NCI-H2081 treated with DMSO at 0.1 percent for 48 hours (cell line): ENCODE measurements around the gene MCTP2.

Experiments used
- DNase-seq: peaks from one replicate; lab custom pipeline; 2025; lab: John Stamatoyannopoulos, UW

The MCTP2 gene

GRCh38 chr15:94398001-94398400 is 166.6 kb downstream of the MCTP2 start:
- DNase-seq, result no peak

DNA sequence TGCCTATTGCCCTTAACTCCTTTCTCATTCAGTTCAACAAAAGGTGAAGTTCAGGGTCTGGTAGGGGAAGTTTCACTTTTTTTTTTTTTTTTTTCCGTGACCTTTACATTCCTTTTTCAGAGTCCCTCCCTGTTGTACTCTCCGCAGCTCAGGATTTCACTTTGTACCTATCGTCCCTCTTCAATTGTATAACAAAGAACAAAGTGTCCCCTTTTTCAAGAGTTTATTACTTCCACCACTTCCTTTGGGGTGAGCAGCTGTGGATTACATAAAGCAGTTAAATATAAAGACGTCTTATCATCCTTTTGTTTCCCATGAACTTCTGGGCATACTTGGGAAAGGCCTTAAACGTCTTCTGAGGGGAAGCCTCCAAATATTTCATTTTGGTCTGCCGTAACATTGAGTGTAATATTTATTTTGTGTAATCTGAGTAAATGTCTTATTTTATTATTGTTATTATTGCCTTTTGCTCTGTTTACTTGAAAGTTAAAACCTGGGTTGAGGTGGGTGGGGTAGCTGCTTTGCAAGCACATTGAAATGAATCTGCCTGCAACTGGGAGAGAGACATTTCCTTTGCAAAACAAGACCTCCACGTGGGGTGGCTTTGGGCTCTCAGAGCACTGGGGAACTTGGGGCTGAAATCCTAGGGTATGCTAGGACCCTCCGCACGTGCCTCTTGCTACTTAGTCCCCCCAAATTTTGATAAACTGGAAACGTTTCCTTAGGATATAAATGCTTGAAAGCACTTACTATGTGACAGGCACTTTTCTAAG is 169.4 kb downstream of the MCTP2 start:
- DNase-seq, result no peak

- DNase-seq, result no peak
These were observed 172.0 kb downstream of the MCTP2 start for GRCh38 chr15:94403331-94403730.

GRCh38 chr15:94404733-94405283 is 173.4 kb downstream of the MCTP2 start:
- no peak for DNase-seq

DNA sequence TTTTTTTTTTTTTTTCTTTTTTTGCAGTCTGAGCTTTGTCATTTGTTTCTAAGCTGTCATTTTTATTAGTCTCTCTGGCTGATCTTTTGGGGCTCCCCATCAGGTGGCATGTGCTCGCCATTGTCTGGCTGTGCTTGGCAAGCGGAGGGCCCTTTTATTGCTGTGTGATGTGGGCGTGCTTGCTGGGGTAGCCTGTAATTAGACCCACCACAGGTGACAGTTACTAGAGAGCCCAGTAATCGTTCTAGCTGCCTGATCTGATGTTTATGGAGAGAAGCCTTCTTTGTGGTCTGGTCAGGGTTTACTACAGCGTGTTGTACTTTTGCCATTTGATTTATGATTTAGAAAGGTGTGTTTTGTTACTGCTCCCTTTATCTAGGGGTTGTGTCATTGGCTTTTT is 179.9 kb downstream of the MCTP2 start:
- peak; percentile 99 for DNase-seq

DNA sequence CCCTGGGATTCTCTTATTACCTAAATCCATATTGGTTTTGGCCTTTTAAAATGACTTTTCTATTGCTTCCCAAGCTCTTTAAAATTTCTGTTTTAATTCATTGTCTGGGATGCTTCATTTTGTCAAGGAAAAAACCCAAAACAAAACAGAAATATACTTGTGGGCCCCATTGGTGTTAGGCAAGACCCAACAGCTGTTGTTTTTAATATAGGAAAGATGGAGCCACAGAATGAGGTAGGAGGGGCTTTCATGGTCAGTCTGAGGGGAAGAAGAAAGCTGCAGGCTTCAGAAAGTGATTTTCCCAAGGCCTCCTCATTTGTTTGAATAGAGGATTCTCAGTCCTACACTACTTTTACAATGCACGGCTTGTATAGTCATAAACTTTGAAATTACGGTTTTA is 180.5 kb downstream of the MCTP2 start:
- DNase-seq, result no peak

GRCh38 chr15:94412979-94413746 is 181.8 kb downstream of the MCTP2 start:
- DNase-seq, result peak; percentile 55

DNA sequence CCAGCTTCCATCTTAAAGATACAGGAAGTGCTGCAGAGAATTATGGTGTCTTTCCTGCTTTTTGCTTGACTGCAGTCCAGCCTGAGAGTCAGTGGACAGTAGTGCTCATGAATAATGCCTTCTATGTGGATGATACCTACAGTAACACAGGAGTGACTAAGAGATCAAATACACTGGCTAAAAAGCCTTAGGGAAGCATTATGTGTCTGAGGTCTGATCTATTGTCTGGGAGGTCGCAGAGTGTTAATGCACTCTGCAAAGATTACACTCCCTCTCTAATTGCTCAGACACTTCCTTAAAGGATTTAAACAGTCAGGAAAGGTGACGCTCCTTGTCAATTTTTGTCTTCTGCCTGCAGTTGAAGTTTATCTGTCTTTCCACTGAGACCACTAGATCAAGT is 183.6 kb downstream of the MCTP2 start:
- DNase-seq, result no peak

GRCh38 chr15:94416267-94416666 is 184.9 kb downstream of the MCTP2 start:
- no peak for DNase-seq

GRCh38 chr15:94416820-94417219 is 185.5 kb downstream of the MCTP2 start:
- DNase-seq, result peak; percentile 36

DNA sequence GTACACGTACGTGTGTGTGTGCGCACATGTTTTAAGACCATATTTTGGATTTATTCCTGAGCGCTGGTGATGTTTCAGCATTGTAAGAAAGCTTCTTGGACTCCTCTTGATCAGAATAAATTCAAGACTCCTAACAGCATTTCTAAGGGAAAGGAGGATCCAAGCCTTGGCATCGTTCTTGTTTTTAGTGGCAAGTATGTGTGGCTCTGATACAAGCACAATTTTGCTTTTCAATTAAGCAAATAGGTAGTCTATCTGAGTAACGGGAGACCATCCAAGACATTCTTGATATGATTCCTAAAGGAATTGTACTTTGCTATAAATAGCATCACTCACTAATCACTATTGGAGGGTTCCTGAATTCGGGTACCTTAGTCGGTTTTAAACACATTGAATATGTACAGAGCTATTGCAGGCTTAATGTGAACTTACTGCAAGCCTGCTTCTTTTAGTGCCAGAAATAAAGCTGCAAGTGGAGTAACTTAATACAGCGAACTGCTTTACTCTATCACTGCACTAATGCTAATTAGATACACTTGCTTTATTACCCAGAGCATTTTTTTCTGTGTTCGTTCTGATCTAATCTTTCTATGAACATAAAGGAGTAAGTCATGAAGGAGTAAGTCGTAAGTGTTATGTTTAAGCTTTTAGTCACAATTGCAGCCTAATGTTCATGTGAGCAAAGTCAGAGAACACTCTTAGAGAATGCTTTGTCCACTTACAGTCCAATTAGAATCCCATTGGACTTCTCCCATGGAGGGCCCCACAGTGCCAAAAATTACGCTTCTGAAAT is 186.3 kb downstream of the MCTP2 start:
- DNase-seq, result no peak

DNA sequence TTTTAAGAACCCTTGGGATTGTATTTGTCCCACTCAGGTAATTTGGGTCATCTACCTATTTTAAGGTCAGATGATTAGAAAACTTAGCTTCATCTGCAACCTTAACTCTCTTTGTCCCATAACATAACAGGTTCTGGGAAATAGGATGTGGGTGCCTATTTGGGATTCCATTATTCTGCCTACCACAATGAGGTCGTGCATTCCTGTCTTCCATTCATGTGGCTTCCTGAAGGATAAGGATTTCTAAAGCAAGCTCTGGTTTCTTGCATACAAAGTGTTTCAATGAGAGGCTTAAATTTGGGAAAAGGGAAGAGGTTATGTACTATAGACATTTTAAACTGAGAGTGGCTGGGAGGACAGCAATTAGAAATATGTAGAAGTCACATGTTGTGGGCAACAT is 190.3 kb downstream of the MCTP2 start:
- DNase-seq, result no peak

- DNase-seq, result no peak
These were observed 200.9 kb downstream of the MCTP2 start for GRCh38 chr15:94432279-94432678.

DNA sequence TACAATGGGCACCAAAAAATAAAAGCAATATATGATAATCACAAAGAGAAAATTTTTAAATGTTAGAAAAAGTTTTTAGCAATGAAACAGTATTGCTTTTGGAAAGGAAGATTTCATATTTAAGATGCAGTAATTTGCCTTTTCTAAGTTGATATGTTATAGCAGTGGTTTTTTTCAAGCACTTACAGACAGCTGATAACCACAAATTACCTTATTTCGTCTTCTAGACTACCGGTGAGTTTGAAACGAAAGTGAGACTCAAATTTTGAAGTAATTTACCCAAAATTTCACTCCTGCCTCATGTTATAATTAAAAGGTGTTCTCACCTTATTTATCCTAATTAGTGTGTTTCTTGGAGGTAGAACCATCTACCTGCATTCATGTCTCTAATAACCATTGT is 207.8 kb downstream of the MCTP2 start:
- no peak for DNase-seq

GRCh38 chr15:94441760-94442159 is 210.4 kb downstream of the MCTP2 start:
- no peak for DNase-seq

DNA sequence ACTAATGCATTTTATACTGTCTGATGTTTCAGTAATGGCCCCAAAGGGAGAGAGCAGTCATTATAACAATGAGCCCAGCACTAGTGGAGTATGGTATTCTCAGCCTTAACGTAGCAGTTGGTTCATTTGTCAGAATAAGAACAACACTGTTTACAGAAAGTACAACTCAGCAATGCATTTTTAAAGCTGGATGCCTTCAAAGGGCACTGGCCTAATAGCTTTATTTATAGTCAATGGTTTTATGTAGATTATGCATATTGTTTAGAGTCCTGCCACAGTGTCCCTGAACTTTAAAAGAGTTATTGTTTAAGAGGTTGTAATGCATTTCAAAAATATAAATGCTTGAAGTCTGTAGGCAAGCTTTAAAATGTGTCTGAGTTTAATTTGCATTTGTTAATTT is 211.1 kb downstream of the MCTP2 start:
- DNase-seq, result no peak

- no peak for DNase-seq
These were observed 211.8 kb downstream of the MCTP2 start for GRCh38 chr15:94443186-94443585.

GRCh38 chr15:94445566-94446160 is 214.3 kb downstream of the MCTP2 start:
- no peak for DNase-seq

GRCh38 chr15:94446441-94446840 is 215.1 kb downstream of the MCTP2 start:
- no peak for DNase-seq

DNA sequence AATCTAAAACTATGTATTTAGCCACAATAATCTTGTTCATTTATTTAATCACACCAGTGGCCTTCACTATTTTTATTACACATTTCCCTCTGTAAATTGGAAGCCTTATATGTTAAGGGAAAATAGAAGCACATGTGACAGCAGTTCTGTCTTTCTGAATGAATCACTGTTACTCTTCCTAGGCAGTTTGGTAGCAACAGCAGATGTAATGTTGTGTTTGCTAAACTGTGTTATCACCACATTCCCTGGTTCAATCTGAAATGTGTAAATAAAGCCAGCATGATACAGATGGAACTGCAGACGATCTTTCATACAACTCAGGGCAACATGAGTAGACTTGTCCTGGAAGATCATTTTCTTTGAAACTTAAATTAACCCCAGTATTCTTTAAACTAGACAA is 220.1 kb downstream of the MCTP2 start:
- no peak for DNase-seq

GRCh38 chr15:94453227-94453988 is 222.0 kb downstream of the MCTP2 start:
- DNase-seq, result no peak
